Ishikawa (cell line): Measurements from ENCODE around the gene MVP.

ENCODE experiments used
- CEBPB ChIP-seq: IDR thresholded peaks from 2 replicates; pipeline ENCODE4 v1.6.1; 2012
- CREB1 ChIP-seq: IDR thresholded peaks from 2 replicates; pipeline ENCODE4 v1.6.1; 2012; ENCODE audit warnings: low read depth
- EGR1 ChIP-seq: IDR thresholded peaks from 2 replicates; pipeline ENCODE4 v1.6.1; 2012
- EP300 ChIP-seq: IDR thresholded peaks from 2 replicates; pipeline ENCODE4 v1.6.1; 2012; ENCODE audit warnings: borderline replicate concordance
- FOXM1 ChIP-seq: IDR thresholded peaks from 2 replicates; pipeline ENCODE4 v1.6.1; 2012; ENCODE audit warnings: low read depth, borderline replicate concordance
- NFIC ChIP-seq: IDR thresholded peaks from 2 replicates; pipeline ENCODE4 v1.6.1; 2012
- RAD21 ChIP-seq: IDR thresholded peaks from 2 replicates; pipeline ENCODE4 v1.6.1; 2012; ENCODE audit warnings: low read depth
- TAF1 ChIP-seq: IDR thresholded peaks from 2 replicates; pipeline ENCODE4 v1.6.1; 2012; ENCODE audit warnings: low read depth, mild to moderate bottlenecking
- TCF12 ChIP-seq: IDR thresholded peaks from 2 replicates; pipeline ENCODE4 v1.6.1; 2012; ENCODE audit warnings: low read depth
- TEAD4 ChIP-seq: IDR thresholded peaks from 2 replicates; pipeline ENCODE4 v1.6.1; 2012
- YY1 ChIP-seq: IDR thresholded peaks from 2 replicates; pipeline ENCODE4 v1.6.1; 2012; ENCODE audit warnings: low read depth
- ZBTB7A ChIP-seq: IDR thresholded peaks from 2 replicates; pipeline ENCODE4 v1.6.1; 2012; ENCODE audit warnings: low read depth
- TF ChIP-seq, protein P1 (sequence below): IDR thresholded peaks from 2 replicates; pipeline ENCODE4 v1.6.1; 2012
- TF ChIP-seq, protein P2 (sequence below): IDR thresholded peaks from 2 replicates; pipeline ENCODE4 v1.6.1; 2012; ENCODE audit warnings: low read depth, mild to moderate bottlenecking
- TF ChIP-seq, protein P3 (sequence below): IDR thresholded peaks from 2 replicates; pipeline ENCODE4 v1.6.1; 2012

MVP gene

DNA sequence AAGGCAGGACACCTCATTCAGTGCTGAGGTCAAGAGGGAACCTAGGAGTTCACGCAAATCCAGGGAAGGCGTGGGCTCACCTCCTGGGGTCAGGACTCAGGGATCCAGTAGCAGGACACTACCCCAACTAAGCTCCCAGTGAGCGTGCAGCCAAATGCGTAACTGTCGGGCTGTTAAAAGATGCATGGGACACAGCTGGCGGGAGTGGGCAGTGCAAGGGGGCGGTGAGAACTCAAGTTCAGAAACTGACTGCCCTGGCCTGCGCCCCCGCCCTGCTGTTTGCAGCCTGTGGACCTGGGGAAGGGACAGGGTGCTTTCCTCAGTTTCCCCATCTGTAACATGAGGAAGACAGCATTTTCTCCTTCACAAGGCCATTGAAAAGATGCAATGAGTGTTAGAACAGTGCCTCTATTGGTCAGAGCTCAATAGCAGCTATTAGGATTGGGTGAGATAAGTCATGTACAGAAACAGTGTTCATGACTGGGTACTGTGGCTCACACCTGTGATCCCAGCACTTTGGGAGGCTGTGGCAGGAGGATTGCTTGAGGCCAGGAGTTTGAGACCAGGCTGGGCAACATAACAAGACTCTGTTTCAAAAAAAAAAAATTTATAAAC is 22.6 kb downstream of the MVP start:
- TF ChIP-seq YY1 = no peak
- no peak for TF ChIP-seq CEBPB
- TF ChIP-seq, protein P1, sequence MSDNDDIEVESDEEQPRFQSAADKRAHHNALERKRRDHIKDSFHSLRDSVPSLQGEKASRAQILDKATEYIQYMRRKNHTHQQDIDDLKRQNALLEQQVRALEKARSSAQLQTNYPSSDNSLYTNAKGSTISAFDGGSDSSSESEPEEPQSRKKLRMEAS = no peak
- TF ChIP-seq, protein P2, sequence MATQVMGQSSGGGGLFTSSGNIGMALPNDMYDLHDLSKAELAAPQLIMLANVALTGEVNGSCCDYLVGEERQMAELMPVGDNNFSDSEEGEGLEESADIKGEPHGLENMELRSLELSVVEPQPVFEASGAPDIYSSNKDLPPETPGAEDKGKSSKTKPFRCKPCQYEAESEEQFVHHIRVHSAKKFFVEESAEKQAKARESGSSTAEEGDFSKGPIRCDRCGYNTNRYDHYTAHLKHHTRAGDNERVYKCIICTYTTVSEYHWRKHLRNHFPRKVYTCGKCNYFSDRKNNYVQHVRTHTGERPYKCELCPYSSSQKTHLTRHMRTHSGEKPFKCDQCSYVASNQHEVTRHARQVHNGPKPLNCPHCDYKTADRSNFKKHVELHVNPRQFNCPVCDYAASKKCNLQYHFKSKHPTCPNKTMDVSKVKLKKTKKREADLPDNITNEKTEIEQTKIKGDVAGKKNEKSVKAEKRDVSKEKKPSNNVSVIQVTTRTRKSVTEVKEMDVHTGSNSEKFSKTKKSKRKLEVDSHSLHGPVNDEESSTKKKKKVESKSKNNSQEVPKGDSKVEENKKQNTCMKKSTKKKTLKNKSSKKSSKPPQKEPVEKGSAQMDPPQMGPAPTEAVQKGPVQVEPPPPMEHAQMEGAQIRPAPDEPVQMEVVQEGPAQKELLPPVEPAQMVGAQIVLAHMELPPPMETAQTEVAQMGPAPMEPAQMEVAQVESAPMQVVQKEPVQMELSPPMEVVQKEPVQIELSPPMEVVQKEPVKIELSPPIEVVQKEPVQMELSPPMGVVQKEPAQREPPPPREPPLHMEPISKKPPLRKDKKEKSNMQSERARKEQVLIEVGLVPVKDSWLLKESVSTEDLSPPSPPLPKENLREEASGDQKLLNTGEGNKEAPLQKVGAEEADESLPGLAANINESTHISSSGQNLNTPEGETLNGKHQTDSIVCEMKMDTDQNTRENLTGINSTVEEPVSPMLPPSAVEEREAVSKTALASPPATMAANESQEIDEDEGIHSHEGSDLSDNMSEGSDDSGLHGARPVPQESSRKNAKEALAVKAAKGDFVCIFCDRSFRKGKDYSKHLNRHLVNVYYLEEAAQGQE = no peak
- no peak for TF ChIP-seq RAD21
- TF ChIP-seq, protein P3, sequence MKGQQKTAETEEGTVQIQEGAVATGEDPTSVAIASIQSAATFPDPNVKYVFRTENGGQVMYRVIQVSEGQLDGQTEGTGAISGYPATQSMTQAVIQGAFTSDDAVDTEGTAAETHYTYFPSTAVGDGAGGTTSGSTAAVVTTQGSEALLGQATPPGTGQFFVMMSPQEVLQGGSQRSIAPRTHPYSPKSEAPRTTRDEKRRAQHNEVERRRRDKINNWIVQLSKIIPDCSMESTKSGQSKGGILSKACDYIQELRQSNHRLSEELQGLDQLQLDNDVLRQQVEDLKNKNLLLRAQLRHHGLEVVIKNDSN = no peak
- TF ChIP-seq TEAD4 = no peak
- TF ChIP-seq EGR1 = no peak
- no peak for TF ChIP-seq TCF12
- TF ChIP-seq CREB1 = no peak
- TF ChIP-seq NFIC = no peak
- TF ChIP-seq FOXM1 = no peak

DNA sequence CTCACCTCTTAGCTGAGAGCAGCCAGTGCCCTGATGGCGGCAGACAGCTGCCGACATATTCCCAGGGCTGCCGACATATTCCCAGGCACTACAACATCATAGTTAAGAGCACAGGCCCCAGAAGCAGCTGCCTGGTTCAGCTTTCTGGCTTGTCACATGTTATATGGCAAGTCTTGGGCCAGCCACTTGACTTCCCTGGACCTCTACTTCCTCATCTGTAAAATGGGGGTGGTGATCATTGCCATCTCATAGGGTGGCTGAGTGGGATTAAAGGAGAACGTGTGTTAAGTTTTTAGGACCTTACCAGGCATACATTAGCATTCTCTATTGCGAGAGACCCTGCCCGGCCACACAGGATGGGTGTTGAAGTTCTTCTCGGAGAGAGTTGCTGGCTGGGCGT is 23.7 kb downstream of the MVP start:
- TF ChIP-seq ZBTB7A (no peak), EGR1 (no peak), TEAD4 (no peak), TCF12 (no peak), CEBPB (no peak), CREB1 (no peak), FOXM1 (no peak), RAD21 (no peak), EP300 (no peak), TAF1 (no peak), YY1 (no peak)
- TF ChIP-seq, protein P2 = no peak
- TF ChIP-seq, protein P1 = no peak
- TF ChIP-seq, protein P3 = no peak

DNA sequence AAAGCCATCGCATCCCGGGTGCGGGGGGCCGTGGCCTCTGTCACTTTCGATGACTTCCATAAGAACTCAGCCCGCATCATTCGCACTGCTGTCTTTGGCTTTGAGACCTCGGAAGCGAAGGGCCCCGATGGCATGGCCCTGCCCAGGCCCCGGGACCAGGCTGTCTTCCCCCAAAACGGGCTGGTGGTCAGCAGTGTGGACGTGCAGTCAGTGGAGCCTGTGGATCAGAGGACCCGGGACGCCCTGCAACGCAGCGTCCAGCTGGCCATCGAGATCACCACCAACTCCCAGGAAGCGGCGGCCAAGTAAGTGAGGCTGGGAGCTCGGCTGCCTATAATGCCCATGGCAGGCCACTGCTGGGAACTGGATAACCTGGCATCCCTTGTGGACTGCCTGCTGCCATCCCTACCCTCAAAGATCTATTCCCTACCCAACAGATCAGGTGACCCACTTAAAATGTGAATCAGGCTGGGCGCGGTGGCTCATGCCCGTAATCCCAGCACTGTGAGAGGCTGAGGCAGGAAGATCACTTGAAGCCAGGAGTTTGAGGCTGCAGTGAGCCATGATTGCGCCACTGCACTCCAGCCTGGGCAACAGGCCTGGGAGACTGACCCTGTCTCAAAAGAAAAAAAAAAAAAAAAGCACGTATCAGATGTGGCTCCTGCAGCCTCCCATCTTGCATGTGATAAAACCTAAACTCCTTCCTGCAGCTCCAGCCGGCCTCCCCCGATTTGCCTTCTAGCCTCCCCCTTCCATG is 24.5 kb downstream of the MVP start:
- TF ChIP-seq NFIC = no peak
- no peak for TF ChIP-seq EP300
- no peak for TF ChIP-seq YY1
- no peak for TF ChIP-seq TEAD4

DNA sequence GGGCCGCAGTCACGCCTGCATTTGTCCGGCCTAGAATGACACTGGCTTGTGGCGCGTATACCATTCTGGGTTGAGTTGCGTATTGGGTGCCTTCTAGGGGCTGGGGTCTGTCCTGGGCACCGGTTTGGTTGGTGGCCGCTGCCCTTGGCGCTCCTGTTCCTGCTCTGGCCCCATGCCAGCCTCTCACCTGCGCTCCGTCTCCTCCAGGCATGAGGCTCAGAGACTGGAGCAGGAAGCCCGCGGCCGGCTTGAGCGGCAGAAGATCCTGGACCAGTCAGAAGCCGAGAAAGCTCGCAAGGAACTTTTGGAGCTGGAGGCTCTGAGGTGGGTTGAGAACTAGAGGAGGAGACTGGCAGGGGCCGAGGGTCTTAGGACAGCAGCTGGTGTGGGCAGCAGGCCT is 25.4 kb downstream of the MVP start:
- TF ChIP-seq, protein P3 = no peak
- TF ChIP-seq, protein P1 = no peak
- TF ChIP-seq TEAD4 = no peak
- TF ChIP-seq TAF1 = no peak
- no peak for TF ChIP-seq FOXM1

DNA sequence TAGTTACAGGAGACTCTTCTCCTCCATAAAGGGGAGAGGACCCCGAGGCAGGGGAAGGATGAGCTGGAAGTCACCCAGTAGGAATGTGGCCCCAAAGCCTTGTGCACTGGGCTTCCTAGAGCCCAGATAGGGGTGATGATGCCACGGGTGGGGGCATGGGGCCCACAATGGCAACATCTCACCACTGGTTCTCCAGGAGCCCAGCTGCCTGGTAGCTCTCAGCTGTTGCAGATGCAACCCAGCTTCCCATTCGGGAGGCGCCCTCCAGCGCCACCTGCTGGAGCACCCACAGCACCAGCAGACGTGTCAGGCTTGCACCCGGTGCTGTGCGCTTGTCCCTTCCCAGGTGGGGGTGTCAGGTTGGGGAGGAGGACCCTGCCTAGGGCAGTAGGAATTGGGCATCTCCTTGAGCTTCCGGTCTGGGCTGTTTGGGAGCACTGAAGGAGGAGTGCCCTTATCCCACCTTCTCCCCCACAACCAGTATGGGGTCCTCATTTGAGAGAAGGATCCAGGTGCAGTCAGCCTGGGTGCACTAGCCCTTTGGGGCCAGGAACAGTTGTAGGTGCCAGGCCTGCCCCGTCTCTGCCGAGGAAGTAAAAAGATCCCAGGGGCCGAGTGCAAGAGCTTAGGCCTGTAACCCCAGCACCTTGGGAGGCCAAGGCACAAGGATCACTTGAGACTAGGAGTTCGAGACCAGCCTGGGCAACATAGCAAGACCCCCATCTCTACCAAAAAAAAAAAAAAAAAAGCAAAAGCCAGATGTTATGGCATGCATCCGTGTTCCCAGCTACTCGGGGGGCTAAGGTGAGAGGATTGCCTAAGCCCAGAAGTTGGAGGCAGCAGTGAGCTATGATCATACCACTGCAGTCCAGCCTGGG is 28.4 kb downstream of the MVP start:
- TF ChIP-seq RAD21 (peak; percentile 74), TCF12 (no peak)
